H1 (cell line): Measurements from ENCODE around the gene VSIG2. TPM values are rescaled to one million over a fixed set of nuclear protein-coding genes. Genes with fewer than 3 reads are reported as not detected.

Experiments
- GABPA ChIP-seq: IDR thresholded peaks from 2 replicates; pipeline ENCODE4 v1.6.1; 2011; ENCODE audit warnings: mild to moderate bottlenecking, low read length, moderate library complexity, borderline replicate concordance; ENCODE audit not compliant: insufficient read depth
- MAFK ChIP-seq: IDR thresholded peaks from 2 replicates; pipeline ENCODE4 v1.6.1; 2012; ENCODE audit warnings: low read depth, mild to moderate bottlenecking, improper control_type of control experiment, low read length
- PHF8 ChIP-seq: fragments of 200-600 bp; sonication (generic); conservative IDR thresholded peaks from 2 replicates; pipeline ENCODE4 v1.7.1; 2012; ENCODE audit warnings: low read depth, mild to moderate bottlenecking, inconsistent platforms, low read length, moderate library complexity
- RBBP5 ChIP-seq: IDR thresholded peaks from 2 replicates; pipeline ENCODE4 v1.7.1; 2012; ENCODE audit warnings: low read depth, mild to moderate bottlenecking, inconsistent platforms, low read length, moderate library complexity, borderline replicate concordance
- RFX5 ChIP-seq: IDR thresholded peaks from 2 replicates; pipeline ENCODE4 v1.6.1; 2011; ENCODE audit warnings: low read depth, low read length, improper control_type of control experiment, borderline replicate concordance
- RNF2 ChIP-seq: fragments of 200-900, 300-1000 bp; sonication (generic); IDR thresholded peaks from 2 replicates; pipeline ENCODE4 v1.7.1; 2016; ENCODE audit warnings: borderline replicate concordance, low read depth, mild to moderate bottlenecking, antibody characterized with exemption, low read length; ENCODE audit not compliant: poor library complexity, severe bottlenecking; ENCODE audit errors: missing control alignments
- polyA plus RNA-seq, 7 experiments: library from polyadenylated mRNA; depleted of rRNA in 3 of 7; stranded (reverse) in 5 of 7; unstranded in 2 of 7; fragments of >200 nt in 5 of 7; fragments of 200-250 nt in 2 of 7; gene quantifications; 1 replicate in 5 of 7; 2 replicates in 1 of 7; 4 replicates in 1 of 7; pipeline versions ENCODE4 v1.2.1 to v1.2.3, GENCODE V29; 2011 to 2013; ENCODE audit warnings: missing spikeins in 2 of 7, mixed read lengths in 2 of 7
- total RNA-seq: library from RNA; stranded (reverse); fragmentation: NEBNext Ultra II Directional; extraction: Animal tissue kit (Norgen Biotek cat#: 25700); gene quantifications from 2 replicates; pipeline ENCODE4 v1.2.1, GENCODE V29; 2021
- TF ChIP-seq, protein P1 (sequence below): IDR thresholded peaks from 2 replicates; pipeline ENCODE4 v1.6.1; 2012; ENCODE audit warnings: low read length, inconsistent platforms
- TF ChIP-seq, protein P2 (sequence below): fragments of 300-600 bp; sonication (generic); IDR thresholded peaks from 2 replicates; pipeline ENCODE4 v1.7.1; 2012; ENCODE audit warnings: low read length, moderate library complexity, mild to moderate bottlenecking, inconsistent platforms; ENCODE audit not compliant: insufficient replicate concordance

Gene VSIG2
- total and polyA plus RNA-seq, 2 of the 8 experiments (the other 6 are each of a cell fraction or from before 2014, with no cell fraction given) = 0.18 TPM; not detected in 1

DNA sequence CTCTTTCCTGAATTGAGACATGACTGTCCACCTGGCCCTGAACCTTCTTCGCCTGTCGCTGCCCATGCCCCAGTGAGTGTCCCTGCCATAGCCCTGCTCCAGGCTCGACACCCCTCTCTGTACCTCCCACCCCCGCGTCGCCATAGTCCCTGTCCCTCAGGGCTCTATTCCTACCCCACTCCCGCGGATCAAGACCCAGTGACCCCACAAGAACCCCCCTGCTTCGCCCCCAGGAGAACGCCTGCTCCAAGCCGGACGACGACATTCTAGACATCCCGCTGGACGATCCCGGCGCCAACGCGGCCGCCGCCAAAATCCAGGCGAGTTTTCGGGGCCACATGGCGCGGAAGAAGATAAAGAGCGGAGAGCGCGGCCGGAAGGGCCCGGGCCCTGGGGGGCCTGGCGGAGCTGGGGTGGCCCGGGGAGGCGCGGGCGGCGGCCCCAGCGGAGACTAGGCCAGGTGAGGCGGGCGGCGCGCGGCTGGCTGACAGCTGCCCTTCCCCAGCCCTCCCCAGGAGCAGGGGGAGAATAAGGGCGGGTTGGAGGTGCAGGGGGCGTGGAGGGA, 6.7 kb downstream of the VSIG2 start (continued):
- TF ChIP-seq RNF2 = peak; percentile 87
- no peak for TF ChIP-seq GABPA
- no peak for TF ChIP-seq PHF8
- no peak for TF ChIP-seq RFX5
- TF ChIP-seq, protein P1, sequence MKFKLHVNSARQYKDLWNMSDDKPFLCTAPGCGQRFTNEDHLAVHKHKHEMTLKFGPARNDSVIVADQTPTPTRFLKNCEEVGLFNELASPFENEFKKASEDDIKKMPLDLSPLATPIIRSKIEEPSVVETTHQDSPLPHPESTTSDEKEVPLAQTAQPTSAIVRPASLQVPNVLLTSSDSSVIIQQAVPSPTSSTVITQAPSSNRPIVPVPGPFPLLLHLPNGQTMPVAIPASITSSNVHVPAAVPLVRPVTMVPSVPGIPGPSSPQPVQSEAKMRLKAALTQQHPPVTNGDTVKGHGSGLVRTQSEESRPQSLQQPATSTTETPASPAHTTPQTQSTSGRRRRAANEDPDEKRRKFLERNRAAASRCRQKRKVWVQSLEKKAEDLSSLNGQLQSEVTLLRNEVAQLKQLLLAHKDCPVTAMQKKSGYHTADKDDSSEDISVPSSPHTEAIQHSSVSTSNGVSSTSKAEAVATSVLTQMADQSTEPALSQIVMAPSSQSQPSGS = no peak
- TF ChIP-seq, protein P2, sequence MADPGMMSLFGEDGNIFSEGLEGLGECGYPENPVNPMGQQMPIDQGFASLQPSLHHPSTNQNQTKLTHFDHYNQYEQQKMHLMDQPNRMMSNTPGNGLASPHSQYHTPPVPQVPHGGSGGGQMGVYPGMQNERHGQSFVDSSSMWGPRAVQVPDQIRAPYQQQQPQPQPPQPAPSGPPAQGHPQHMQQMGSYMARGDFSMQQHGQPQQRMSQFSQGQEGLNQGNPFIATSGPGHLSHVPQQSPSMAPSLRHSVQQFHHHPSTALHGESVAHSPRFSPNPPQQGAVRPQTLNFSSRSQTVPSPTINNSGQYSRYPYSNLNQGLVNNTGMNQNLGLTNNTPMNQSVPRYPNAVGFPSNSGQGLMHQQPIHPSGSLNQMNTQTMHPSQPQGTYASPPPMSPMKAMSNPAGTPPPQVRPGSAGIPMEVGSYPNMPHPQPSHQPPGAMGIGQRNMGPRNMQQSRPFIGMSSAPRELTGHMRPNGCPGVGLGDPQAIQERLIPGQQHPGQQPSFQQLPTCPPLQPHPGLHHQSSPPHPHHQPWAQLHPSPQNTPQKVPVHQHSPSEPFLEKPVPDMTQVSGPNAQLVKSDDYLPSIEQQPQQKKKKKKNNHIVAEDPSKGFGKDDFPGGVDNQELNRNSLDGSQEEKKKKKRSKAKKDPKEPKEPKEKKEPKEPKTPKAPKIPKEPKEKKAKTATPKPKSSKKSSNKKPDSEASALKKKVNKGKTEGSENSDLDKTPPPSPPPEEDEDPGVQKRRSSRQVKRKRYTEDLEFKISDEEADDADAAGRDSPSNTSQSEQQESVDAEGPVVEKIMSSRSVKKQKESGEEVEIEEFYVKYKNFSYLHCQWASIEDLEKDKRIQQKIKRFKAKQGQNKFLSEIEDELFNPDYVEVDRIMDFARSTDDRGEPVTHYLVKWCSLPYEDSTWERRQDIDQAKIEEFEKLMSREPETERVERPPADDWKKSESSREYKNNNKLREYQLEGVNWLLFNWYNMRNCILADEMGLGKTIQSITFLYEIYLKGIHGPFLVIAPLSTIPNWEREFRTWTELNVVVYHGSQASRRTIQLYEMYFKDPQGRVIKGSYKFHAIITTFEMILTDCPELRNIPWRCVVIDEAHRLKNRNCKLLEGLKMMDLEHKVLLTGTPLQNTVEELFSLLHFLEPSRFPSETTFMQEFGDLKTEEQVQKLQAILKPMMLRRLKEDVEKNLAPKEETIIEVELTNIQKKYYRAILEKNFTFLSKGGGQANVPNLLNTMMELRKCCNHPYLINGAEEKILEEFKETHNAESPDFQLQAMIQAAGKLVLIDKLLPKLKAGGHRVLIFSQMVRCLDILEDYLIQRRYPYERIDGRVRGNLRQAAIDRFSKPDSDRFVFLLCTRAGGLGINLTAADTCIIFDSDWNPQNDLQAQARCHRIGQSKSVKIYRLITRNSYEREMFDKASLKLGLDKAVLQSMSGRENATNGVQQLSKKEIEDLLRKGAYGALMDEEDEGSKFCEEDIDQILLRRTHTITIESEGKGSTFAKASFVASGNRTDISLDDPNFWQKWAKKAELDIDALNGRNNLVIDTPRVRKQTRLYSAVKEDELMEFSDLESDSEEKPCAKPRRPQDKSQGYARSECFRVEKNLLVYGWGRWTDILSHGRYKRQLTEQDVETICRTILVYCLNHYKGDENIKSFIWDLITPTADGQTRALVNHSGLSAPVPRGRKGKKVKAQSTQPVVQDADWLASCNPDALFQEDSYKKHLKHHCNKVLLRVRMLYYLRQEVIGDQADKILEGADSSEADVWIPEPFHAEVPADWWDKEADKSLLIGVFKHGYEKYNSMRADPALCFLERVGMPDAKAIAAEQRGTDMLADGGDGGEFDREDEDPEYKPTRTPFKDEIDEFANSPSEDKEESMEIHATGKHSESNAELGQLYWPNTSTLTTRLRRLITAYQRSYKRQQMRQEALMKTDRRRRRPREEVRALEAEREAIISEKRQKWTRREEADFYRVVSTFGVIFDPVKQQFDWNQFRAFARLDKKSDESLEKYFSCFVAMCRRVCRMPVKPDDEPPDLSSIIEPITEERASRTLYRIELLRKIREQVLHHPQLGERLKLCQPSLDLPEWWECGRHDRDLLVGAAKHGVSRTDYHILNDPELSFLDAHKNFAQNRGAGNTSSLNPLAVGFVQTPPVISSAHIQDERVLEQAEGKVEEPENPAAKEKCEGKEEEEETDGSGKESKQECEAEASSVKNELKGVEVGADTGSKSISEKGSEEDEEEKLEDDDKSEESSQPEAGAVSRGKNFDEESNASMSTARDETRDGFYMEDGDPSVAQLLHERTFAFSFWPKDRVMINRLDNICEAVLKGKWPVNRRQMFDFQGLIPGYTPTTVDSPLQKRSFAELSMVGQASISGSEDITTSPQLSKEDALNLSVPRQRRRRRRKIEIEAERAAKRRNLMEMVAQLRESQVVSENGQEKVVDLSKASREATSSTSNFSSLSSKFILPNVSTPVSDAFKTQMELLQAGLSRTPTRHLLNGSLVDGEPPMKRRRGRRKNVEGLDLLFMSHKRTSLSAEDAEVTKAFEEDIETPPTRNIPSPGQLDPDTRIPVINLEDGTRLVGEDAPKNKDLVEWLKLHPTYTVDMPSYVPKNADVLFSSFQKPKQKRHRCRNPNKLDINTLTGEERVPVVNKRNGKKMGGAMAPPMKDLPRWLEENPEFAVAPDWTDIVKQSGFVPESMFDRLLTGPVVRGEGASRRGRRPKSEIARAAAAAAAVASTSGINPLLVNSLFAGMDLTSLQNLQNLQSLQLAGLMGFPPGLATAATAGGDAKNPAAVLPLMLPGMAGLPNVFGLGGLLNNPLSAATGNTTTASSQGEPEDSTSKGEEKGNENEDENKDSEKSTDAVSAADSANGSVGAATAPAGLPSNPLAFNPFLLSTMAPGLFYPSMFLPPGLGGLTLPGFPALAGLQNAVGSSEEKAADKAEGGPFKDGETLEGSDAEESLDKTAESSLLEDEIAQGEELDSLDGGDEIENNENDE = no peak
- no peak for TF ChIP-seq MAFK
- TF ChIP-seq RBBP5 = no peak
